SJCRH30 (cell line): Measurements from ENCODE around the gene BCORL1. TPM values are rescaled to one million over a fixed set of nuclear protein-coding genes. Genes with fewer than 3 reads are reported as not detected.
A peak's percentile ranks its signal among the peaks of the same experiment; 100 is the strongest.

Experiments
- DNase-seq, 2 experiments: peaks; one replicate each; pipeline ENCODE4 v3.0.0-alpha.2; 2015 to 2020
- H3K27ac ChIP-seq: fragments of 250-450 bp; sonication (Bioruptor Pico); 2 replicates; pipeline ENCODE4 v1.5.1; 2020; ENCODE audit warnings: mild to moderate bottlenecking, moderate library complexity
- H3K27me3 ChIP-seq: fragments of 250-450 bp; sonication (Bioruptor Pico); 2 replicates; pipeline ENCODE4 v1.5.1; 2020; ENCODE audit warnings: mild to moderate bottlenecking, moderate library complexity
- H3K36me3 ChIP-seq: fragments of 250-450 bp; sonication (Bioruptor Pico); 2 replicates; pipeline ENCODE4 v1.5.1; 2020; ENCODE audit warnings: mild to moderate bottlenecking, moderate library complexity
- H3K4me1 ChIP-seq: fragments of 250-450 bp; sonication (Bioruptor Pico); 2 replicates; pipeline ENCODE4 v1.5.1; 2020; ENCODE audit warnings: mild to moderate bottlenecking, moderate library complexity
- H3K4me3 ChIP-seq: fragments of 250-450 bp; sonication (Bioruptor Pico); 2 replicates; pipeline ENCODE4 v1.5.1; 2020; ENCODE audit warnings: mild to moderate bottlenecking, moderate library complexity
- H3K9me3 ChIP-seq: fragments of 250-450 bp; sonication (Bioruptor Pico); replicated peaks from 2 replicates; pipeline ENCODE4 v1.5.1; 2020; ENCODE audit warnings: mild to moderate bottlenecking, moderate library complexity
- total RNA-seq: library from RNA; depleted of rRNA; stranded (reverse); fragments of >200 nt; shearing (Covaris generic); gene quantifications from 2 replicates; pipeline ENCODE4 v1.2.3, GENCODE V29; 2014

BCORL1 gene
- total RNA-seq, 1 experiment from 2014 or later = 5.1 TPM

DNA sequence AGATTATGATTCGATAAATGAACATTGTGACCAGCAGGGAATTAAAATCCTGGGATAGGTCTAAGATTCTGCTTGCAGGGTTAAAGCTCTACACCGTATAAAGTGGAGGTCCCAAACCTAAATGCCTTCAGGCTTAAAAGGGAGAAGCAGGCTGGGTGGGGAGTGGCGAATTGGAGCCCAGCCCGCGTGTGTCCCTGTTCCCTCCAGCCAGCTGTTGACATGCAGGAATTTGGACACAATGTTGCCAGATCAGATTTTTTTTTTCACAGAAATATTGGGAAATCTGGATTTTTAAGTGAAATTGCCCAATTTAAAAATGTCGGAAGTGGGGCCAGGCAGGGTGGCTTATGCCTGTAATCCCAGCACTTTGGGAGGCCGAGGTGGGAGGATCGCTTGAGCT lies 67.4 kb downstream of the BCORL1 start:
- H3K36me3 ChIP-seq = peaks cover 19% of the 10 kb centered on the region
- H3K27ac ChIP-seq = no peak overlapping the region
- DNase-seq = no peak
- no peak overlapping the region for H3K4me3 ChIP-seq
- peaks cover 22% of the 10 kb centered on the region; the same call in 1 of the 2 replicates for H3K4me1 ChIP-seq
- no peaks in the 10 kb centered on the region for H3K9me3 ChIP-seq
- H3K27me3 ChIP-seq = no peaks in the 10 kb centered on the region

DNA sequence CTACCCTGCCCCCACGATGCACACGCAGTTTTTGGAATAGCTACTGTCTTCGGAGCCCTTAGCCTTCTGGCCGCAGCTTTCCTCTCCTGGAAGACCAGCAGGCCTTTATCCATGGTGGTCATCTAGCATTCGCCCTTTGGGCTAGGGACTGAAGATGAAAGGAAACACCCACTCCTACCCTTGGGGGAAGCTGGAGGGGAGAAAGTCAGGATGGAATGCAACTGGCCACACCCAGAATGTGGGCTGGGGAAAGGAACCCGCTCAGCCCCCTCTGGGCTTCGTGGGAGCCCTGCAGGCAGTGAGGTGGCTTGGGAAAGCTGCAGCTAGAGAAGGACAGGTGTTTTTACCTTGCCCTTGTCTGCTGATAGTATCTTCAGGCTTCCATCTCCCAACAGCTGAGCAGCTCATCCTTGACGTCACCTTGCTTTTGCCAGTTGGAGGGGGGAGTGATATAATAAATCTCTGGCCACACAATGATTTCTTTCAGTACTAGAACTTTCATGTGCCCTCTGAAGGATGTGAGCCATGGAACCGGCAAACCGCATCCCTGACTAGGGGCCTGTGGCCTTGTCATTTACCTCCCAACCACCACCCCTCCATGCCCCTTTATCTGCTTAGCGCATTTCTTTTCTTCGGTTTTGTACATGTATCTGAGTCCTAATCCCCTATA lies 68.9 kb downstream of the BCORL1 start:
- no peak for DNase-seq
- Histone ChIP-seq H3K27ac (no peak overlapping the region), H3K27me3 (no peaks in the 10 kb centered on the region), H3K36me3 (peaks cover 19% of the 10 kb centered on the region), H3K4me1 (peaks cover 31% of the 10 kb centered on the region; the same call in 1 of the 2 replicates), H3K9me3 (no peaks in the 10 kb centered on the region), H3K4me3 (no peak overlapping the region)

DNA sequence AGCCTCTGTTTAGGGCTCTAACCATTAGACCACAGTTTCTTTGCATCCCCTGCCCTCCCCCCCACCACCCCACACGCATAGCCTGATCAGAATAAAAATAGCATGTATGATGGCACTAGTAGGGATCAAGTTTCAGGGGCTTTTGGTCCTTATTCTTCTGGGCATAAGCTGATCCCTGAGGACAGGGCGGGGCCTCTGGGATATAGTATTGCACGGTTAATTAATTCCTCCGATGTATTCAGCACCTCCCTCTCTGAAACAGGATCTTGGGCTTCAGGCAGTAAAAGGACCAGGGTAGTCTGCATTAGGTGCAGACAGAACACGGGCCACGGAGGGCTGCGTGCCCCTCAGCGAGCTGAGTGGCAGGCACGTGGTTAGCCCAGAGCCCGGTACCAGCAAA lies 70.8 kb downstream of the BCORL1 start:
- Histone ChIP-seq H3K27me3 (no peaks in the 10 kb centered on the region), H3K36me3 (peaks cover 11% of the 10 kb centered on the region), H3K4me1 (peaks cover 31% of the 10 kb centered on the region; the same call in 1 of the 2 replicates), H3K27ac (peak overlapping the region; percentile 31; the same call in 1 of the 2 replicates), H3K4me3 (no peak overlapping the region), H3K9me3 (no peaks in the 10 kb centered on the region)
- DNase-seq = peak; percentile 60 to 70

DNA sequence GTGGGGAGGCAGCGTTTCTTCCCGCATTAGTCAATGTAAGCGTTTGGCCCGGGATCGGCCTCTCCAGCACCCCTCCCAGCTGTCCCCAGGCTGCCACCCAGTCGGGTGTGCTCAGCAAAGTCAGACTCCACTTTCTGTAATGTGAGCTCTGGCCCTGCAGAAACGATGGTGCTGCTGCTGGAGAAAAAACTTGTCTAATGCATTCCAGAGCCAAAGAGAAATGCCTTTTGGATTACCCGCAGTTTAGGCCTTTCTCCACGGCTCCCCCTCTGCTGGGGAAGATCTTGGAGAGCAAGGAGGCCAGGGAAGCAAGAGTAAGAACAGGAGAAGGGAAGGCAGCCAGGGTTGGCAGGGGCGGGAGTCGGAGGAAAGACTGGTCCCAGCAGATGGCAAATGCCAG lies 72.7 kb downstream of the BCORL1 start:
- Histone ChIP-seq H3K27ac (peak overlapping the region; percentile 76), H3K36me3 (peaks cover 6% of the 10 kb centered on the region; the same call in 1 of the 2 replicates), H3K9me3 (no peaks in the 10 kb centered on the region), H3K4me3 (no peak overlapping the region), H3K4me1 (peaks cover 31% of the 10 kb centered on the region; the same call in 1 of the 2 replicates), H3K27me3 (no peaks in the 10 kb centered on the region)
- DNase-seq = peak; percentile 79 to 80

DNA sequence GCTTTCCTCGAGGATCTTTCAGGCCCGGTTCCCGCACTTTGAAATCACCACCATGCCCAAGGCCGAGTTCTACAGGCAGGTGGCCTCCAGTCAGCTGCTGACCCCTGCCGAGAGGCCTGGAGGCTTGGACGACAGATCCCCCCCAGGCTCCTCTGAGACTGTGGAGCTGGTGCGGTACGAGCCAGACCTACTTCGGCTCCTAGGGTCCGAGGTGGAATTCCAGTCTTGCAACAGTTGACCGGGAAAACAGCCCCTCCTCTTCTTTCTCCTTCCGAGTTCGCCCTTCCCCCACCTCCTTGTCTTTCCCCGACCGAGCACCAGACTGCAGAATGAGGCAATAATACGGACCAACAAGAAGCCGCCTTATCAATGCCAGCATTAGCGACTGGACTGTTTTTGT lies 73.5 kb downstream of the BCORL1 start:
- H3K9me3 ChIP-seq = no peaks in the 10 kb centered on the region
- H3K27ac ChIP-seq = peak overlapping the region; percentile 76
- H3K27me3 ChIP-seq = no peaks in the 10 kb centered on the region
- peaks cover 6% of the 10 kb centered on the region; the same call in 1 of the 2 replicates for H3K36me3 ChIP-seq
- H3K4me3 ChIP-seq = no peak overlapping the region
- DNase-seq = peak in 1 of 2 experiments; percentile 10
- peaks cover 31% of the 10 kb centered on the region; the same call in 1 of the 2 replicates for H3K4me1 ChIP-seq

DNA sequence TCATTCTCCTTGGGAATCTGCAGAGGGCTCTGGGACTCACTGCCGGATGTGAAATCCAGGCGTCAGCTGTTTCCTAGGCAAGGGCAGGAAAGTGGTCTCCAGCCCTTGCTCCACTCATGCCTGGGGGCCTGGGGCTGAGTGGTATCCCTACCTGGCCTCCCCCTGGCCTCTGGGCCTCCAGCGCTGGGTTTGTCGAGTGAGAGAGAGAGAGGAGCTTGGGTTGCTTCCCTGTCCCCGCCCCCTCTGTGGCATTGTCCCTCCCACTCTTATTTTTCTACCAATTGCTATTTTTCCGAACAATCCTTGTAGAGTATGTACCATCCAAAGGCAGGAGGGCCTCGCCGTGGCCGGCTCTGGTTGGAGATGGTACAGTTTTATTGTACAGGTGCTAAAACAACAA lies 74.8 kb downstream of the BCORL1 start:
- Histone ChIP-seq H3K27ac (no peak overlapping the region), H3K36me3 (peaks cover 5% of the 10 kb centered on the region; the same call in 1 of the 2 replicates), H3K9me3 (no peaks in the 10 kb centered on the region), H3K4me1 (peaks cover 31% of the 10 kb centered on the region; the same call in 1 of the 2 replicates), H3K4me3 (no peak overlapping the region), H3K27me3 (no peaks in the 10 kb centered on the region)
- no peak for DNase-seq

DNA sequence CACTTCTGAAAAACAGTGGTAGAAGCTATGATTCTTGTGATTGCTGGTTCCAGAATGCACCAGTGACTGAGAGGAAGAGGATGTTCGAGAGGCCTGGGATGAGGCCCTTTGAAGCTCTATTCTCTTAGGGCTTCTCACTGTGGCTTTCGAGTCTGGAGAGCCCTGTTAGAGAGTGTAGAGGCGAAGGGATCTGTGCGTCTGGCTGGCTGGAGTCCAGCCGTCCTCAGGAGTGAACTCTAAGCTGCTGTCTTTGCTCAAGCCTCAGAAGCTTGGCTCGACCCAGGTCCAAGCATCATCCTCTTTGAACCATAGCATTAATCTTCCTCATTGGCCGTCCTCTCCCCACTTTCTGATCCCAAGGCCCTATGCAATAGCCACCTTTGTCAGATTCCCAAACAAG lies 76.2 kb downstream of the BCORL1 start:
- H3K4me1 ChIP-seq = peaks cover 20% of the 10 kb centered on the region; the same call in 1 of the 2 replicates
- no peaks in the 10 kb centered on the region for H3K9me3 ChIP-seq
- H3K27me3 ChIP-seq = no peaks in the 10 kb centered on the region
- H3K36me3 ChIP-seq = 0 out of 2 replicates have a peak, but pooled peaks cover 2% of the 10 kb centered on the region
- no peak overlapping the region for H3K4me3 ChIP-seq
- DNase-seq = no peak
- no peak overlapping the region for H3K27ac ChIP-seq

DNA sequence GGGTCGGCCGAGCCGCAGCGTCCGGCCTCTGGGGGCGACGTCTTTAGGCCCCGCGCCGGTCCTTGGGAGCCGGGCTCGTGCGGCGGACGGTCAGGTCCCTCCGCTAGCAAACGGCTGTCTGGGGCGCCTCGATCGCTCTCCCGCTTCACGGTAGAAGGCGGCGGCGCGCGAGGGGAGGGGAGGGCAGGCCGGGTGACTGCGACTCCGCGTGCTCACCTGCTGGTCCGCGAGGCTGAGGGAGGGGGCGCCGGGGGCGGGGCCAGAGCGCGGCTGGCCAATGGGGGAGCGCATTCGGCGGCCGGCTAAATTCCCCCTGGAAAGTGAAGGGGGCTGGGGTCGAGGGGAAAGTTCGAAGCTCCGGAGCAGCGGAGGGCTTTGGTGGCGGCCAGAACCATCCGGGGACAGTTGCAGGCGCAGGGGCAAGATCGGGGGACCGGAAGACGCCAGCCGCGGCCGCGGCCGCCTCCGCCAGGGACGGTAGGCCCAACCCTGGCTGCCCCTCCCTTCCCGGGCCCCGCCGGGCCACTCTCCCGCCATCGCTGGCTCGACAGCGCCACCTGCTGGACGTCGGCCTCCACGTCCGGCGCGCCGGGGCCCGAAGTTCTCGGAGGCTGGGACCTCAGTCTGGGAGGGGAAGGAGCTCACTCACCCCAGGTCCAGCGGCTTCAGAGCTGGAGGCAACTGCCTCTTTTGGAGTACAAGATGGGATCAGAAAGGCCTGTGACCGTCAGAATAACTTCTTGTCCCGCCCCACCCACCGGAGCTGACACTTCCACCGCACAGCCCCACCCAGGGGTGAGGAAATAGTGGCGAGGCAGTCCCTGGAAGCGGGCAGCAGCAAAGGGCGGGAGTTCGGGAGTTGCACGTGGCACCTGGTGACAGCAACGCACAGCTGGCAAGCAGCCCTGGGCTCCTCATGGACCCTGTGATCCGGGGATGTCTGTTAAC lies 78.0 kb downstream of the BCORL1 start:
- DNase-seq = peak; percentile 77 to 81
- H3K36me3 ChIP-seq = no peaks in the 10 kb centered on the region
- H3K27me3 ChIP-seq = no peaks in the 10 kb centered on the region
- H3K4me1 ChIP-seq = peaks cover 6% of the 10 kb centered on the region; the same call in 1 of the 2 replicates
- peak overlapping the region; percentile 72 for H3K27ac ChIP-seq
- peak overlapping the region; percentile 68 for H3K4me3 ChIP-seq
- no peaks in the 10 kb centered on the region for H3K9me3 ChIP-seq

DNA sequence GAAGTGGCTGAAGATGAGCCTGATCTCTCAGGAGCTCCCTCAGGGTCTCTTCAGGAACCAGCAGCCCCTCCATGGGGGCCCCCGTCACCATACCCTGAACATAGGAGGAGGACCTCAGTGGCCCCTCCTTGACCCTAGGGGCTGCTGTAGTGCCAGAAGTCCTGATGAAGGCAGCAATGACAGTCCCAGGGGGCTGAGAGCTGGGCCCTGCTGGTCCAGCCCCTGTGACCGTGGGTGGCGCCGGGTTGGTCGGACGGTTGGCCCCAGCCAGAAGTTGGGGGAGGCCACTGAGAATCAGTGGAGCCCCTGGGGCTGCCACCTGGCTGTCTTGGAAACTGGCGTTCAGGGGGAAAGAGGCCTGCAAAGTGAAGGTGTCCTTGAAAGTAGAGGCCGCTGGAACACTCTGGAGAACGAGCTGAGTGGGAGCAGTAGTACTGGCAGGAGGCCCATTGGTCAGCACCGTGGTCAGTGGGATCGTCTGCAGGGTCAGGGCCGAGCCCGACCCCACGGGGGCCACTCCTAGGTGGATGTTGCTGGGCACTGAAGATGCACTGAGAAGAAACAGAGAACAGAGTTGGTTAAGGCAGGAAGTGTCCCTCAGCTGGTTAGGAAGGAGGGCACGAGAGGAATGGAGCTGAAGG lies 84.7 kb downstream of the BCORL1 start:
- Histone ChIP-seq H3K9me3 (no peaks in the 10 kb centered on the region), H3K27me3 (no peaks in the 10 kb centered on the region)
- no peak for DNase-seq

DNA sequence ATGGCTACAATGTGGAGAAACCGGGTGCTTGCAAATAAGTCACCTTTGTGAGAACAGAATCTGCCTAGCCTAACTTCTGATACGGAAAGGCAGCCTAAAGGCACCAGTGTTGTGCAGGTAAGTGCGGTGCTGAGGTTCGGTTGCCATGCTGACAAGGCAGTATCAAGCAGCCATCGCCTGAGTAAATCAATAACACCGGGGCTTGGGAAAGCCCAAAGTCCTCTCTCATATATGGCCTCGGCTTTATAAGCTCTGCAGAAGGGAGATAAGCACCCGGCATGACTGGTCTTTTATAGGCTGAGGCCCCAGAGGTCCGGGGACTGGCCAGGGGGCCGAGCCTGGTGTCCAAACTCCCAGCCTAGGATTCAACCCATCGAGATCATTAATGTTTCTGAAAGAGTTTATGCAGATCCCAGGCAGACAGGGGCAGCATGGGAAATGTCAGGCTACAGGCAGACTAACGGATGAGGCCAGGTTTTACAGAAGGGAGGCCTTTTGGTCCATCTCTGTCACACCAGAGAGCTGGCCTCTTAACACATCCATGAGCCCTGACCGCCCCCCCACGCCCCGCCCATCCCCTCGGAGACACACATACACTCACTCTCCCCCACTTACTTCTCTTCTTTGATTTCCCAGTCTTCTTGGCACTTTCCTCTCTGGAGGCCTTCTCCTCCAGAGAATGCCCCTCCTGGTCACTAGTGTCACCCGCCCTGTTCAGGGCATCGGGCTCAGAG lies 89.3 kb downstream of the BCORL1 start:
- Histone ChIP-seq H3K27ac (no peak overlapping the region), H3K9me3 (no peaks in the 10 kb centered on the region), H3K4me1 (no peaks in the 10 kb centered on the region), H3K27me3 (no peaks in the 10 kb centered on the region), H3K4me3 (no peak overlapping the region), H3K36me3 (no peaks in the 10 kb centered on the region)
- DNase-seq = no peak

More for the DNA sequence above, 84.7 kb downstream of the BCORL1 start:
- no peak overlapping the region for H3K4me3 ChIP-seq
- H3K27ac ChIP-seq = no peak overlapping the region
- H3K36me3 ChIP-seq = no peaks in the 10 kb centered on the region
- H3K4me1 ChIP-seq = no peaks in the 10 kb centered on the region

DNA sequence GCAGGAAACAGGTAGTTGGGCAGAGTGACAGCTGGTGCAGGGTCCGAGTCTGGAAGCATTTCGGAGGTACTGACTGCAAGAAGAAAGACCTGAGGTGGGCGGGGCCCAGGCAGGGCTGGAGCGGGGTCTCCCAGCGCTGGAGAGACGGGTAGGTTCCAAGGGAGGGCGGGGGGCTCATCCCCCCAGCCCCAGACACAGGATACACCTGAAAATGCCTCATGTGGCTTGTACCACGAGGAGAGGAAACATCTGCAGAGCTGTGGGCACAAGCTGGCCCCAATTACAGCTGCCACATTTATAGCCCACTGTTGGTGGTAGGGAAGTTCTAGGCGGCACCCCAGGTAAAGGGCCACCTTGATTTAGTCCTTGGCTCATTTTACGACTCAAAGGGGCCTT lies 89.9 kb downstream of the BCORL1 start:
- Histone ChIP-seq H3K27ac (no peak overlapping the region), H3K36me3 (no peaks in the 10 kb centered on the region), H3K9me3 (no peaks in the 10 kb centered on the region), H3K27me3 (no peaks in the 10 kb centered on the region), H3K4me3 (no peak overlapping the region), H3K4me1 (no peaks in the 10 kb centered on the region)
- DNase-seq = no peak

DNA sequence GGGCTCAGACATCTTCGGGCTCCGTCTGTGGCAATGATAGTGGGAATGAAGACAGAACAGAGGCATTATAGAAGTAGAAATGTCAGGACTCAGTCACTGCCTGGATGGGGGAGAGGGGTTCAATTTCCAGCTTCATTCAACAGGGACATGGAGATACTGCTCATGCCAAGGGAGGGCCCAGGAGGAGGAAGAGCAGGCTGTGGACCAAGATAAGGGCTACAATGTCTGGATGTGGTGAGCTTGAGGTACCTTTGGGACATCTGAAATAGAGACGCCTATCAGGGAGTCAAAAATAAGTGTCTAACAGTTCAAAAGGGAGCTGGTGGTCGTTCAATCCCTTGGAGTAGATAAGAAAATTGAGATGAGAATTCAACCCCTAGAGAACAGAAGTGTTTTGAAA lies 93.3 kb downstream of the BCORL1 start:
- DNase-seq = no peak
- Histone ChIP-seq H3K36me3 (no peaks in the 10 kb centered on the region), H3K4me3 (no peak overlapping the region), H3K4me1 (no peaks in the 10 kb centered on the region), H3K27me3 (no peaks in the 10 kb centered on the region), H3K9me3 (no peaks in the 10 kb centered on the region), H3K27ac (no peak overlapping the region)

DNA sequence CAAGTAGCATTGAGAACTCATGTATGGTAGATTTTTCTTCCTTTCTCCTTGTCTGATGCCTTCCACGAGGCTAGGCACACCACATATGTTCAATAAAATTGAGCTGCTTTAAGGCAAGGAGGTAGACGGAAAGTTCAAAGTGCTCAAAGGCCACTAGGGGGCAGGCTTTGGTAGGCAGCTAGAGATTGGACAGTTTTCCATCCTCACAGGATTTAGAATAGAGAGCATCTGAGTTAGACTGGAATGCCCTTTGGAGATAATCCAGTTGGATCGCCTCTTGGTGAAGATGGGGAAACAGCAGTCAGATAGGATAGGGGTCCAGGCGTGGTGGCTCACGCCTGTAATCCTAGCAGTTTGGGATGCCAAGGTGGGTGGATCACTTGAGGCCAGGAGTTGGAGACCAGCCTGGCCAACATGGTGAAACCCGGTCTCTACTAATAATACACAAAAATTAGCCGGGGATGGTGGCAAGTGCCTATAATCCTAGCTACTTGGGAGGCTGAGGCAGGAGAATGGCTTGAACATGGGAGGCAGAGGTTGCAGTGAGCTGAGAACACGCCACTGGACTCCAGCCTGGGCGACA lies 97.5 kb downstream of the BCORL1 start:
- H3K4me3 ChIP-seq = no peak overlapping the region
- DNase-seq = peak; percentile 53 to 83

More for the DNA sequence above, 97.5 kb downstream of the BCORL1 start:
- Histone ChIP-seq H3K4me1 (peaks cover 9% of the 10 kb centered on the region; the same call in 1 of the 2 replicates), H3K27ac (no peak overlapping the region), H3K36me3 (no peaks in the 10 kb centered on the region), H3K27me3 (no peaks in the 10 kb centered on the region), H3K9me3 (no peaks in the 10 kb centered on the region)
